ENCODE data around the gene STYX. TPM values are rescaled to one million over a fixed set of nuclear protein-coding genes. Genes with fewer than 3 reads are reported as not detected.

STYX gene
- total RNA-seq, 1 experiment from 2014 or later: 24.0 TPM

DNA sequence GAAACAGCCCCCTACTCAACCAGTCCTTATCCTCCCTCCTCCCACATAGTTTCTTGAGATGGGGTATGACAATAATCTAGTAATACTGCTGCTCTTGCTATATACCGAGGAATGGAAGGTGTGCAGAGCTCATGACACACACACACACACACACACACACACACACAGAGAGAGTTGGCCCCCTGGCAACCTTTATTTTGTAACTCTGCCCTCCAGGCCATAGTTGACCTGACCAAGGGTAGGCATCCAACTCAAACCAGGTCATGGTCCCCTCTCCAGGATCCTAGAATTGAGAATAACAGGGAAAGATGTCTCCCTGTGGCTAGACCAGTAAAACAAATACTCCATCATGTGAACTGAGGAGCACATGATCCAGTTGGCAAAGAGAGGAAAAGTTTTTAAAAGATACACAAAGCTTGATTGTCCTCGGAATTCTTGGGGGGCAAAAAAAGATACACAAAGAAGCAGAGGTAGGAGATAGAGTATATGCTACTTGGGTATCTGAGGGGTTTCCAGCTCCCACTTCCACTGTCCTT is 45.9 kb upstream of the STYX start:
- peaks cover 2% of the 10 kb centered on the region; the same call in 1 of the 2 replicates for H3K4me1 ChIP-seq (ENCODE audit: insufficient read depth, low read length)
- no peaks in the 10 kb centered on the region for H4K20me1 ChIP-seq (ENCODE audit: control insufficient read depth, insufficient read depth, insufficient read length)
- H3K9me3 ChIP-seq (ENCODE audit: control insufficient read depth, low read depth, low read length): no peaks in the 10 kb centered on the region
- peak overlapping the region; percentile 91 for H2BK20ac ChIP-seq (ENCODE audit: low read depth, low read length, poor library complexity, severe bottlenecking)
- H3K23me2 ChIP-seq (ENCODE audit: insufficient read length, low read depth, low read length, poor library complexity, severe bottlenecking): no peaks in the 10 kb centered on the region
- no peak overlapping the region for H2BK5ac ChIP-seq (ENCODE audit: insufficient read length, low read length)
- H2AFZ ChIP-seq (ENCODE audit: low read length): no peak overlapping the region
- no peaks in the 10 kb centered on the region for H3K27me3 Mint-ChIP-seq (ENCODE audit: low read depth)
- no peak overlapping the region for H2AK5ac ChIP-seq (ENCODE audit: insufficient read length, low read length)
- H3K14ac ChIP-seq (ENCODE audit: insufficient read depth, low read length): no peak overlapping the region
- H2BK15ac ChIP-seq (ENCODE audit: low read depth, low read length): no peak overlapping the region
- H3K4me1 Mint-ChIP-seq: peaks cover 20 to 21% of the 10 kb centered on the region in 2 experiments
- H3K18ac ChIP-seq (ENCODE audit: insufficient read length, low read depth, low read length): no peak overlapping the region
- H2BK120ac ChIP-seq (ENCODE audit: low read depth, low read length, poor library complexity, severe bottlenecking): no peak overlapping the region
- H3K4ac ChIP-seq (ENCODE audit: low read depth, low read length): no peak overlapping the region
- no peak overlapping the region for H4K8ac ChIP-seq (replicated peaks; ENCODE audit: insufficient read length, low read depth, low read length)
- H3K4me2 ChIP-seq (ENCODE audit: insufficient read depth, insufficient read length, low read length): no peak overlapping the region
- H3K27me3 ChIP-seq (ENCODE audit: insufficient read depth, low read length): no peaks in the 10 kb centered on the region
- no peaks in the 10 kb centered on the region for H3K79me1 ChIP-seq (ENCODE audit: insufficient read depth, low read depth, low read length, poor library complexity, severe bottlenecking)
- no peak overlapping the region for H3K56ac ChIP-seq (ENCODE audit: insufficient read length, low read depth, low read length)
- H3K9me3 Mint-ChIP-seq: no peaks in the 10 kb centered on the region
- no peaks in the 10 kb centered on the region; the same call in 1 of the 2 replicates for H3K79me2 ChIP-seq (ENCODE audit: insufficient read depth, low read length)
- H4K91ac ChIP-seq (ENCODE audit: insufficient read length, low read depth, low read length): no peak overlapping the region
- no peak for DNase-seq
- no peak overlapping the region for H4K5ac ChIP-seq (ENCODE audit: insufficient read length, low read depth, low read length)
- TF ChIP-seq, protein P1, sequence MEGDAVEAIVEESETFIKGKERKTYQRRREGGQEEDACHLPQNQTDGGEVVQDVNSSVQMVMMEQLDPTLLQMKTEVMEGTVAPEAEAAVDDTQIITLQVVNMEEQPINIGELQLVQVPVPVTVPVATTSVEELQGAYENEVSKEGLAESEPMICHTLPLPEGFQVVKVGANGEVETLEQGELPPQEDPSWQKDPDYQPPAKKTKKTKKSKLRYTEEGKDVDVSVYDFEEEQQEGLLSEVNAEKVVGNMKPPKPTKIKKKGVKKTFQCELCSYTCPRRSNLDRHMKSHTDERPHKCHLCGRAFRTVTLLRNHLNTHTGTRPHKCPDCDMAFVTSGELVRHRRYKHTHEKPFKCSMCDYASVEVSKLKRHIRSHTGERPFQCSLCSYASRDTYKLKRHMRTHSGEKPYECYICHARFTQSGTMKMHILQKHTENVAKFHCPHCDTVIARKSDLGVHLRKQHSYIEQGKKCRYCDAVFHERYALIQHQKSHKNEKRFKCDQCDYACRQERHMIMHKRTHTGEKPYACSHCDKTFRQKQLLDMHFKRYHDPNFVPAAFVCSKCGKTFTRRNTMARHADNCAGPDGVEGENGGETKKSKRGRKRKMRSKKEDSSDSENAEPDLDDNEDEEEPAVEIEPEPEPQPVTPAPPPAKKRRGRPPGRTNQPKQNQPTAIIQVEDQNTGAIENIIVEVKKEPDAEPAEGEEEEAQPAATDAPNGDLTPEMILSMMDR (conservative IDR thresholded peaks at IDR 0.05): no peak
- H3K27ac ChIP-seq (ENCODE audit: insufficient read length, low read depth, low read length): no peak overlapping the region
- H3K23ac ChIP-seq (ENCODE audit: insufficient read length, low read depth, low read length): no peak overlapping the region
- H3K36me3 Mint-ChIP-seq (ENCODE audit: insufficient read depth in 1 of 3, low read depth in 3 of 3): peaks cover 0 to 2% (median 0%) of the 10 kb centered on the region in 3 experiments; a peak in 2 of 7 replicates
- H3K27ac Mint-ChIP-seq: peak overlapping the region in 1 of 3 experiments; percentile 10; a peak in 1 of 7 replicates
- no peak overlapping the region for H3K9ac ChIP-seq (ENCODE audit: extremely low read depth, insufficient read length, low read length)
- no CpG with 5 or more reads among the region's 2 CpGs for WGBS (ENCODE audit: extremely low coverage, insufficient read length, low lambda C conversion rate)
- H3K4me3 Mint-ChIP-seq: no peak overlapping the region
- no peak overlapping the region for H2BK12ac ChIP-seq (ENCODE audit: insufficient read length, low read depth, low read length)
- H3T11ph ChIP-seq (ENCODE audit: low read length): no peak overlapping the region

Data from H9 (cell line).